HepG2 (cell line): ENCODE results near the gene AP1M2. TPM values are rescaled to one million over a fixed set of nuclear protein-coding genes. Genes with fewer than 3 reads are reported as not detected.

Experiments
- ARHGAP35 ChIP-seq: sonication (generic); formaldehyde crosslinking; IDR thresholded peaks from 2 replicates; pipeline ENCODE4 v1.9.0; 2022; ENCODE audit warnings: mild to moderate bottlenecking, inconsistent platforms, moderate library complexity, missing genetic modification reagents, borderline replicate concordance
- FOXA3 ChIP-seq: IDR thresholded peaks from 2 replicates; pipeline ENCODE4 v1.6.1; 2016; ENCODE audit warnings: missing genetic modification reagents, missing compliant biosample characterization
- GPBP1L1 ChIP-seq: sonication (generic); formaldehyde crosslinking; IDR thresholded peaks from 2 replicates; pipeline ENCODE4 v1.5.0; 2020; ENCODE audit warnings: mild to moderate bottlenecking, missing genetic modification reagents
- KLF6 ChIP-seq: IDR thresholded peaks from 2 replicates; pipeline ENCODE4 v1.8.0; 2016; ENCODE audit warnings: missing biosample characterization, missing genetic modification reagents
- NFE2L2 ChIP-seq: fragments of 150-350 bp; IDR thresholded peaks from 2 replicates; pipeline ENCODE4 v1.6.1; 2014; ENCODE audit warnings: low read length
- NFIC ChIP-seq: IDR thresholded peaks from 2 replicates; pipeline ENCODE4 v1.6.1; 2012; ENCODE audit warnings: mild to moderate bottlenecking, low read length, inconsistent platforms
- PLSCR1 ChIP-seq: sonication (generic); formaldehyde crosslinking; IDR thresholded peaks from 2 replicates; pipeline ENCODE4 v1.5.0; 2020; ENCODE audit warnings: missing genetic modification reagents, mild to moderate bottlenecking, borderline replicate concordance
- PPARG ChIP-seq: conservative IDR thresholded peaks from 2 replicates; pipeline ENCODE4 v1.6.1; 2016; ENCODE audit warnings: missing biosample characterization, missing genetic modification reagents
- RARG ChIP-seq: sonication (generic); formaldehyde crosslinking; IDR thresholded peaks from 2 replicates; pipeline ENCODE4 v1.4.0; 2020; ENCODE audit warnings: low read depth, mild to moderate bottlenecking, missing genetic modification reagents
- RFXANK ChIP-seq: IDR thresholded peaks from 2 replicates; pipeline ENCODE4 v1.6.1; 2016
- RFXAP ChIP-seq: sonication (generic); formaldehyde crosslinking; IDR thresholded peaks from 2 replicates; pipeline ENCODE4 v1.4.0; 2020; ENCODE audit warnings: missing genetic modification reagents, borderline replicate concordance
- ZBTB46 ChIP-seq: sonication (generic); formaldehyde crosslinking; IDR thresholded peaks from 2 replicates; pipeline ENCODE4 v1.4.0; 2020; ENCODE audit warnings: mild to moderate bottlenecking, missing genetic modification reagents, borderline replicate concordance
- ZNF552 ChIP-seq: sonication (generic); formaldehyde crosslinking; IDR thresholded peaks from 2 replicates; pipeline ENCODE4 v1.9.0; 2022; ENCODE audit warnings: missing genetic modification reagents, mild to moderate bottlenecking, borderline replicate concordance
- ZNF558 ChIP-seq: sonication (generic); formaldehyde crosslinking; IDR thresholded peaks from 2 replicates; pipeline ENCODE4 v1.9.0; 2022; ENCODE audit warnings: mild to moderate bottlenecking, missing genetic modification reagents, borderline replicate concordance
- ZNF652 ChIP-seq: IDR thresholded peaks from 2 replicates; pipeline ENCODE4 v1.6.1; 2016; ENCODE audit warnings: low read depth, borderline replicate concordance
- ZNF7 ChIP-seq: IDR thresholded peaks from 2 replicates; pipeline ENCODE4 v1.6.1; 2016; ENCODE audit warnings: missing biosample characterization, missing genetic modification reagents
- ZNF781 ChIP-seq: sonication (generic); formaldehyde crosslinking; IDR thresholded peaks from 2 replicates; pipeline ENCODE4 v1.5.1; 2020; ENCODE audit warnings: borderline replicate concordance, mild to moderate bottlenecking, missing genetic modification reagents; ENCODE audit errors: not compliant biosample characterization
- ZSCAN22 ChIP-seq: sonication (generic); formaldehyde crosslinking; IDR thresholded peaks from 2 replicates; pipeline ENCODE4 v1.4.0; 2020; ENCODE audit warnings: mild to moderate bottlenecking, missing genetic modification reagents
- polyA plus RNA-seq, 8 experiments: library from polyadenylated mRNA; depleted of rRNA in 3 of 8; stranded (reverse) in 7 of 8; unstranded in 1 of 8; fragments of >200 nt; fragmentation: Illumina TruSeq in 4 of 8; extraction: Trizol in 4 of 8; gene quantifications; 2 replicates each; pipeline versions ENCODE4 v1.2.1 to v1.2.3, GENCODE V29; 2011 to 2016; ENCODE audit warnings: low read depth in 4 of 8, missing spikeins in 1 of 8, mixed read lengths in 1 of 8; ENCODE audit not compliant: insufficient read depth in 1 of 8
- total RNA-seq, 5 experiments: library from RNA; depleted of rRNA; stranded (reverse); fragments of >200 nt; fragmentation: Illumina TruSeq; extraction: Trizol; gene quantifications; 2 replicates each; pipeline ENCODE4 v1.2.3, GENCODE V29; 2016; ENCODE audit warnings: low read depth in 1 of 5
- TF ChIP-seq, protein P1 (sequence below): sonication (generic); formaldehyde crosslinking; IDR thresholded peaks from 2 replicates; pipeline ENCODE4 v1.9.0; 2021; ENCODE audit warnings: mild to moderate bottlenecking, missing genetic modification reagents

Gene AP1M2
- total and polyA plus RNA-seq, 2 of the 13 experiments (the other 11 are each of a cell fraction or from before 2014, with no cell fraction given), result 6.3 to 76.8 TPM

GRCh38 chr19:10565567-10566407 is 21.3 kb downstream of the AP1M2 start, which contains the start of gene KRI1 (continued):
- no peak for TF ChIP-seq NFIC
- peak; percentile 91; the same call in 1 of the 2 replicates for TF ChIP-seq ARHGAP35 (CRISPR knock-in tag)
- no peak for TF ChIP-seq ZSCAN22
- TF ChIP-seq ZNF652 (CRISPR knock-in tag), result 0 out of 2 replicates have a peak, but pooled peaks have one; percentile 23
- TF ChIP-seq, protein P1, sequence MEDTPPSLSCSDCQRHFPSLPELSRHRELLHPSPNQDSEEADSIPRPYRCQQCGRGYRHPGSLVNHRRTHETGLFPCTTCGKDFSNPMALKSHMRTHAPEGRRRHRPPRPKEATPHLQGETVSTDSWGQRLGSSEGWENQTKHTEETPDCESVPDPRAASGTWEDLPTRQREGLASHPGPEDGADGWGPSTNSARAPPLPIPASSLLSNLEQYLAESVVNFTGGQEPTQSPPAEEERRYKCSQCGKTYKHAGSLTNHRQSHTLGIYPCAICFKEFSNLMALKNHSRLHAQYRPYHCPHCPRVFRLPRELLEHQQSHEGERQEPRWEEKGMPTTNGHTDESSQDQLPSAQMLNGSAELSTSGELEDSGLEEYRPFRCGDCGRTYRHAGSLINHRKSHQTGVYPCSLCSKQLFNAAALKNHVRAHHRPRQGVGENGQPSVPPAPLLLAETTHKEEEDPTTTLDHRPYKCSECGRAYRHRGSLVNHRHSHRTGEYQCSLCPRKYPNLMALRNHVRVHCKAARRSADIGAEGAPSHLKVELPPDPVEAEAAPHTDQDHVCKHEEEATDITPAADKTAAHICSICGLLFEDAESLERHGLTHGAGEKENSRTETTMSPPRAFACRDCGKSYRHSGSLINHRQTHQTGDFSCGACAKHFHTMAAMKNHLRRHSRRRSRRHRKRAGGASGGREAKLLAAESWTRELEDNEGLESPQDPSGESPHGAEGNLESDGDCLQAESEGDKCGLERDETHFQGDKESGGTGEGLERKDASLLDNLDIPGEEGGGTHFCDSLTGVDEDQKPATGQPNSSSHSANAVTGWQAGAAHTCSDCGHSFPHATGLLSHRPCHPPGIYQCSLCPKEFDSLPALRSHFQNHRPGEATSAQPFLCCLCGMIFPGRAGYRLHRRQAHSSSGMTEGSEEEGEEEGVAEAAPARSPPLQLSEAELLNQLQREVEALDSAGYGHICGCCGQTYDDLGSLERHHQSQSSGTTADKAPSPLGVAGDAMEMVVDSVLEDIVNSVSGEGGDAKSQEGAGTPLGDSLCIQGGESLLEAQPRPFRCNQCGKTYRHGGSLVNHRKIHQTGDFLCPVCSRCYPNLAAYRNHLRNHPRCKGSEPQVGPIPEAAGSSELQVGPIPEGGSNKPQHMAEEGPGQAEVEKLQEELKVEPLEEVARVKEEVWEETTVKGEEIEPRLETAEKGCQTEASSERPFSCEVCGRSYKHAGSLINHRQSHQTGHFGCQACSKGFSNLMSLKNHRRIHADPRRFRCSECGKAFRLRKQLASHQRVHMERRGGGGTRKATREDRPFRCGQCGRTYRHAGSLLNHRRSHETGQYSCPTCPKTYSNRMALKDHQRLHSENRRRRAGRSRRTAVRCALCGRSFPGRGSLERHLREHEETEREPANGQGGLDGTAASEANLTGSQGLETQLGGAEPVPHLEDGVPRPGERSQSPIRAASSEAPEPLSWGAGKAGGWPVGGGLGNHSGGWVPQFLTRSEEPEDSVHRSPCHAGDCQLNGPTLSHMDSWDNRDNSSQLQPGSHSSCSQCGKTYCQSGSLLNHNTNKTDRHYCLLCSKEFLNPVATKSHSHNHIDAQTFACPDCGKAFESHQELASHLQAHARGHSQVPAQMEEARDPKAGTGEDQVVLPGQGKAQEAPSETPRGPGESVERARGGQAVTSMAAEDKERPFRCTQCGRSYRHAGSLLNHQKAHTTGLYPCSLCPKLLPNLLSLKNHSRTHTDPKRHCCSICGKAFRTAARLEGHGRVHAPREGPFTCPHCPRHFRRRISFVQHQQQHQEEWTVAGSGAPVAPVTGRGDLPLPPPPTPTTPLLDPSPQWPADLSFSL, result no peak
- TF ChIP-seq ZBTB46 (CRISPR knock-in tag), result no peak
- TF ChIP-seq FOXA3, result peak; percentile 79
- TF ChIP-seq KLF6 (CRISPR knock-in tag), result peak; percentile 95
- no peak for TF ChIP-seq GPBP1L1 (CRISPR knock-in tag)
- peak; percentile 59 for TF ChIP-seq PPARG (CRISPR knock-in tag)
- TF ChIP-seq ZNF781 (CRISPR knock-in tag), result no peak
- peak; percentile 90; the same call in 1 of the 2 replicates for TF ChIP-seq RFXAP (CRISPR knock-in tag)
- TF ChIP-seq PLSCR1 (CRISPR knock-in tag), result no peak
- peak; percentile 32; the same call in 1 of the 2 replicates for TF ChIP-seq ZNF7 (CRISPR knock-in tag)
- TF ChIP-seq RFXANK, result 0 out of 2 replicates have a peak, but pooled peaks have one; percentile 58
- TF ChIP-seq ZNF558 (CRISPR knock-in tag), result no peak; the same call in 1 of the 2 replicates
- peak; percentile 90 for TF ChIP-seq ZNF552 (CRISPR knock-in tag)
- TF ChIP-seq RARG, result no peak
- no peak for TF ChIP-seq NFE2L2
